WTC11 (cell line): ENCODE results near the gene DAPK1. TPM values are rescaled to one million over a fixed set of nuclear protein-coding genes. Genes with fewer than 3 reads are reported as not detected.

Source experiments
- ATAC-seq: fragments of 200-7000 bp; cut with Tn5 transposase; 2 replicates; pipeline ENCODE4 v1.10.0; 2021; ENCODE audit warnings: mild to moderate bottlenecking, moderate library complexity
- CTCF ChIA-PET: fragments of 300-600 bp; sonication (Branson Sonifier 250); formaldehyde crosslinking; loops from one replicate; lab custom pipeline; 2021; ENCODE audit warnings: antibody characterized with exemption; lab: Charles Lee
- POLR2A ChIA-PET: fragments of 350-600 bp; sonication (Branson Sonifier 250); formaldehyde crosslinking; loops from one replicate; lab custom pipeline; 2021; ENCODE audit warnings: antibody characterized with exemption; lab: Charles Lee
- DNase-seq: peaks from one replicate; pipeline ENCODE4 v3.0.0; 2021; ENCODE audit warnings: low spot score
- H3K27ac Mint-ChIP-seq: 2 replicates; pipeline ENCODE4 v1.8.0; 2021; ENCODE audit warnings: mixed read lengths
- H3K27me3 Mint-ChIP-seq: 2 replicates; pipeline ENCODE4 v1.8.0; 2021; ENCODE audit warnings: low read depth, mild to moderate bottlenecking, moderate library complexity, mixed read lengths
- H3K36me3 Mint-ChIP-seq: 2 replicates; pipeline ENCODE4 v1.8.0; 2021; ENCODE audit warnings: mixed read lengths
- H3K4me1 Mint-ChIP-seq: 2 replicates; pipeline ENCODE4 v1.8.0; 2022; ENCODE audit warnings: mixed read lengths
- H3K4me3 Mint-ChIP-seq: 2 replicates; pipeline ENCODE4 v1.8.0; 2021; ENCODE audit warnings: mild to moderate bottlenecking, moderate library complexity, mixed read lengths
- H3K9me3 Mint-ChIP-seq: 2 replicates; pipeline ENCODE4 v1.8.0; 2021; ENCODE audit warnings: mixed read lengths
- ERG ChIP-seq: fragments of 250-450 bp; sonication (Bioruptor Pico); IDR thresholded peaks from 2 replicates; pipeline ENCODE4 v1.8.0; 2021; ENCODE audit warnings: mild to moderate bottlenecking
- FOXP1 ChIP-seq: sonication (generic); formaldehyde crosslinking; IDR thresholded peaks from 2 replicates; pipeline ENCODE4 v1.8.0; 2022; ENCODE audit warnings: missing genetic modification reagents, mild to moderate bottlenecking, moderate library complexity, borderline replicate concordance
- MAX ChIP-seq: sonication (generic); formaldehyde crosslinking; IDR thresholded peaks from 2 replicates; pipeline ENCODE4 v1.8.0; 2022; ENCODE audit warnings: mild to moderate bottlenecking, missing genetic modification reagents
- NR1H2 ChIP-seq: sonication (generic); formaldehyde crosslinking; IDR thresholded peaks from 2 replicates; pipeline ENCODE4 v1.9.0; 2021; ENCODE audit warnings: mild to moderate bottlenecking, moderate library complexity, missing genetic modification reagents
- TCF7 ChIP-seq: sonication (generic); formaldehyde crosslinking; IDR thresholded peaks from 2 replicates; pipeline ENCODE4 v1.8.0; 2022; ENCODE audit warnings: mild to moderate bottlenecking, low read depth, missing genetic modification reagents, moderate library complexity
- USF1 ChIP-seq: sonication (generic); formaldehyde crosslinking; IDR thresholded peaks from 2 replicates; pipeline ENCODE4 v1.8.0; 2022; ENCODE audit warnings: mild to moderate bottlenecking, missing genetic modification reagents
- ZNF138 ChIP-seq: sonication (generic); formaldehyde crosslinking; conservative IDR thresholded peaks from 2 replicates; pipeline ENCODE4 v1.8.1; 2022; ENCODE audit warnings: mild to moderate bottlenecking, moderate library complexity, missing genetic modification reagents
- ZNF281 ChIP-seq: sonication (generic); formaldehyde crosslinking; IDR thresholded peaks from 2 replicates; pipeline ENCODE4 v1.8.0; 2023; ENCODE audit warnings: mild to moderate bottlenecking, missing genetic modification reagents
- total RNA-seq: library from RNA; stranded (reverse); gene quantifications from 3 replicates; pipeline ENCODE4 v1.2.3, GENCODE V29; 2021
- TF ChIP-seq, protein P1 (sequence below): sonication (generic); formaldehyde crosslinking; IDR thresholded peaks from 2 replicates; pipeline ENCODE4 v1.8.1; 2023; ENCODE audit warnings: mild to moderate bottlenecking, missing genetic modification reagents

Gene DAPK1
- total RNA-seq, 1 experiment from 2014 or later, result 129 TPM

DNA sequence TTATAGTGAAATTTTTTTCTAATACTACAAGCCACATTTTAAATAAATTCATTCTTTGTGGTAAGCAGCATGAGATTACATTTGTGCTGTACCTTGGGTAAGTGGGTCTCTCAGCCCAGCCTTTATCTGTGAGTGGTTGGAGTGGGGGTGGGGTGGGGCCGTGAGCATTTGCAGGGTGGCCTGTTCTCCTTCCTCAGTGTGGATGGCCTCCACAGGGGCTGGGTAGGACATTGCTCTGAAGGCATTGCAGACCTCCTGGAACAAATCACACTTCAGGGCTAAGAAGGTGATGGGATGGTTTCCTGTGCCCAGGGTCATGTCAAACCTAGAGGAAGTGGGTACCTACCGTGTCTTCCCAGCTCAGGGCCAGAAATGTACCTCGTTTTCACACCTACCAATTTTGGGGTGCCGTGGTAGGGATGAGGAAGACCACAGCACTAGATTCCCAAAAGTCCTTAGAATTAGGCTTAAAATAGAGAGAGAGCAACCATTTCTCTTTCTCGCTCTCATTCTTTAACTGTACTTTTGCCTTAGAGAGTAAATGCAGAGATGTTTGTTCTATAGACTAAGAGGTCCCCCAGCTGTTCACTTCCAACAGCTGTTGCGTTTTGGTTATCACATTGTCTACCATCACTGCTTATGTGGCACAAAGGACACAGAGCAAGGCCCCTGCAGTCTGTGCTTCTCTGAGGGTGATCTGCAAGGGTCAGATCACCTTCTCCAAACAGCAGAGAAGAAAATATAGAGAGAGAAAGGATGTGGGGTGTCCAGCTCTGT, 144.9 kb downstream of the DAPK1 start (continued):
- TF ChIP-seq USF1 (CRISPR knock-in tag), result no peak

- DNase-seq, result no peak
- ChIA-PET POLR2A (no interaction called here), CTCF (interaction anchor here (0.6 to 1.1 kb wide), 3 partner anchors 11 to 285 kb away, joined by 3 to 4 read pairs (median 3); no protein-coding TSS in a partner anchor)
- H3K9me3 Mint-ChIP-seq, result no peaks in the 10 kb centered on the region
- H3K4me1 Mint-ChIP-seq, result peaks cover 21% of the 10 kb centered on the region
- H3K4me3 Mint-ChIP-seq, result no peak overlapping the region
- TF ChIP-seq, protein P1, sequence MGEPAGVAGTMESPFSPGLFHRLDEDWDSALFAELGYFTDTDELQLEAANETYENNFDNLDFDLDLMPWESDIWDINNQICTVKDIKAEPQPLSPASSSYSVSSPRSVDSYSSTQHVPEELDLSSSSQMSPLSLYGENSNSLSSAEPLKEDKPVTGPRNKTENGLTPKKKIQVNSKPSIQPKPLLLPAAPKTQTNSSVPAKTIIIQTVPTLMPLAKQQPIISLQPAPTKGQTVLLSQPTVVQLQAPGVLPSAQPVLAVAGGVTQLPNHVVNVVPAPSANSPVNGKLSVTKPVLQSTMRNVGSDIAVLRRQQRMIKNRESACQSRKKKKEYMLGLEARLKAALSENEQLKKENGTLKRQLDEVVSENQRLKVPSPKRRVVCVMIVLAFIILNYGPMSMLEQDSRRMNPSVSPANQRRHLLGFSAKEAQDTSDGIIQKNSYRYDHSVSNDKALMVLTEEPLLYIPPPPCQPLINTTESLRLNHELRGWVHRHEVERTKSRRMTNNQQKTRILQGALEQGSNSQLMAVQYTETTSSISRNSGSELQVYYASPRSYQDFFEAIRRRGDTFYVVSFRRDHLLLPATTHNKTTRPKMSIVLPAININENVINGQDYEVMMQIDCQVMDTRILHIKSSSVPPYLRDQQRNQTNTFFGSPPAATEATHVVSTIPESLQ (CRISPR knock-in tag), result no peak
- no peak for TF ChIP-seq ZNF138
- TF ChIP-seq NR1H2 (CRISPR knock-in tag), result no peak
- no peak for TF ChIP-seq ZNF281 (CRISPR knock-in tag)
- TF ChIP-seq, all 79 proteins: peak for 0
- peak overlapping the region; percentile 48 for H3K27ac Mint-ChIP-seq
- H3K27me3 Mint-ChIP-seq, result no peaks in the 10 kb centered on the region
- ATAC-seq, result no peak
- H3K36me3 Mint-ChIP-seq, result peaks cover 82% of the 10 kb centered on the region
These were observed 145.5 kb downstream of the DAPK1 start for GRCh38 chr9:87643107-87643650.

GRCh38 chr9:87643778-87644570, 146.3 kb downstream of the DAPK1 start:
- TF ChIP-seq ERG (CRISPR knock-in tag) (no peak), MAX (CRISPR knock-in tag) (no peak), TCF7 (CRISPR knock-in tag) (no peak), FOXP1 (CRISPR knock-in tag) (no peak)
- ChIA-PET POLR2A (interaction anchor here (1.1 kb wide), 1 partner anchor 56 kb away, joined by 3 read pairs; no protein-coding TSS in a partner anchor), CTCF (interaction anchor here (1.1 kb wide), 1 partner anchor 19 kb away, joined by 3 read pairs; no protein-coding TSS in a partner anchor)
- DNase-seq (no peak), ATAC-seq (peak; percentile 44)
- Mint-ChIP-seq H3K4me3 (no peak overlapping the region), H3K9me3 (no peaks in the 10 kb centered on the region), H3K27ac (peak overlapping the region; percentile 48), H3K36me3 (peaks cover 81% of the 10 kb centered on the region), H3K27me3 (no peaks in the 10 kb centered on the region), H3K4me1 (peaks cover 21% of the 10 kb centered on the region)
